ENCODE measurements around the gene HYAL1.
A peak's percentile ranks its signal among the peaks of the same experiment; 100 is the strongest.
"Not testable (repeated sequence)": the region's sequence is repeated elsewhere in the genome, so short reads cannot be mapped to it uniquely, and the experiment has no call there.

Gene HYAL1

DNA sequence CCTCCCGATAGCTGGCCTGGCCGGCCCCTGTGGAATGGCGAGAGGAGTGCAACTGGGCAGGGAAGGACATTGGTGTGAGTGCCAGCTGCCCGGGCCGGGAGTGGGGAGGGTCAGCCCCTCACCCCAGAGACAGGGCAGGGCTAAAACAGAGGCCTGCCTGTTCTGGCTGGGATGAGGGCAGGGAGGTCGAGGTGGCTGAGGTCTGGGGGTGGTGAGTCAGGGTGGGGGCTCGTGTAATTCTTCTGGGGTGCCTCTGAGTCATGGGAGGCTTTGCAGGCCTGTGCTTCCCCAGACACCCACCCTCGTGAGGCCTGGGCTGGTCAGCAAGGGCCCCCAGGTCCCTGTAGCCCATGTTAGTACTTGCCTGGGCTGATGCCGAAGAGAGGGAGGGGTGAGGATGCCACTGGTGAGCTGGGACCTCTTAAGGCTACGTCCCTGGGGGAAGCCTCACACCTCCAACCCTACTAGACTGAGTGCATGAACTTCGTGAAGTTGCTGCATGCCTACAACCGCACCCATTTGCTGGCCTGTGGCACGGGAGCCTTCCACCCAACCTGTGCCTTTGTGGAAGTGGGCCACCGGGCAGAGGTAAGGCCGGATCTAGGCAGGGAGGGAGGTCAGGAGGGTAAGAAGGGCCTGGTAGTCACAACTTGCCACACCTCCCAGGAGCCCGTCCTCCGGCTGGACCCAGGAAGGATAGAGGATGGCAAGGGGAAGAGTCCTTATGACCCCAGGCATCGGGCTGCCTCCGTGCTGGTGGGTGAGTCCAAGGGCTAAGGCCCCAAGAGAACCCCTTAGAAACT, 32.8 kb downstream of the HYAL1 start:
- DNase-seq, result no peak

DNA sequence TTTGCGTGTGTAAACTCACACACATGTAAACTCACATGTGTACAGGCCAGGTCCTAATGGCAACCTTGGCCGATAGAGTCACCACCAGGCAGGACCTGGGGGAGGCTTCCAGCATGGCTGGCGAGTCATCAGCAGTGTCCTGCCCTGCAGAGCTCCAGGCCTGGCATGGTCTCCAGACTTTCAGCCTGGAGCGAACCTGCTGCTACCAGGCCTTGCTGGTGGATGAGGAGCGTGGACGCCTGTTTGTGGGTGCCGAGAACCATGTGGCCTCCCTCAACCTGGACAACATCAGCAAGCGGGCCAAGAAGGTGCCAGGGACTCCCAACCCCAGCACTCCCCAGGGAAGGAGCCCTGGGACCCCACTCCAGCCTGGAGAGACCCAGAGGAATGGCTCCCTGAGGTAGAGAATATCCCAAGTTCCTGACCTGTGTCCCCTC, 33.4 kb downstream of the HYAL1 start:
- no peak for DNase-seq

- DNase-seq, result no peak
Observed at GRCh38 chr3:50269460-50269859, 33.9 kb downstream of the HYAL1 start.

- no peak for DNase-seq
Observed at GRCh38 chr3:50268703-50269451, 34.5 kb downstream of the HYAL1 start, which contains the start of gene SEMA3B. SEMA3B (plus strand) TSS chr3:50269147; CDS start chr3:50269241, 94 bp downstream.

- no peak for DNase-seq
Observed at GRCh38 chr3:50268276-50268675, 35.1 kb downstream of the HYAL1 start.

GRCh38 chr3:50267280-50267913, 36.0 kb downstream of the HYAL1 start:
- DNase-seq, result no peak

DNA sequence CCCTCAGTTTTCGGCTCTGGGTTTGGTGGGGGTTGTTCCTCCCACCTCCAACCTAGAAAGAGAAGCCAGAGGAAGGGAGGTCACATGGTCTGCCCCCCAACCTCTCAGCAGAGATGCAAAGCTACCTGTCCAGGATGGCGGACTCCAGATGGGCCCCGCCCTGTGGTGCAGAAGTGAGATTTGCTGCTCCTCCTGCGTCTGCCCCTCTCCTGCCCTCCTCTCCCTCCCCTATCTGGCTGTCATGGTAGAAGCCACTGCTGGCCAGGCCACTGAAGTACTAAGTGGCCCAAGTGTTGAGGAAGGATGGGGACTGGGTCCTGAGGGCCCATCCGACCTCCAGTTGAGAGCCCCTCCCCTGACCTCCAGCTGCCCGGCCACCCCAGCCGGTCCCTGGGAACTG, 36.5 kb downstream of the HYAL1 start:
- DNase-seq, result no peak

DNA sequence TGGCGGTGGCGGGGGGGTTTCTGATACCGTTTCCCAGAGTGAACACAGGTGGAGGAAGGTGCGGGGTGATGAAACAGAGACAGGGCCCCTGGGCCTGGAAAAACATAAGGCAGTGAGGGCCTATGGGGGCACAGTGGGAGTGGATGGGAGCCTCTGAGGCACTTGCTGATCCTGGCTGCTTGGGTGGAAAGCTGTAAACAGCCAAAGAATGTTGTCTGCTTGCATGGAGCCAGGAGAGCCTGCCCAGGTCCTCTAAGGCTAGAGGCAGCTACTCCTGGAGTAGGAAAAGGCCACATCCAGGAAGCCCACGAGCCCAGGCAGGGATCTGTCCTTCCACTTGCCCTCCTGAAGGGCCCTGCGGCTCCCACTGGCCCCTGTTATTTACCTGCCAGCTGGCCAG, 37.4 kb downstream of the HYAL1 start:
- DNase-seq, result no peak

DNA sequence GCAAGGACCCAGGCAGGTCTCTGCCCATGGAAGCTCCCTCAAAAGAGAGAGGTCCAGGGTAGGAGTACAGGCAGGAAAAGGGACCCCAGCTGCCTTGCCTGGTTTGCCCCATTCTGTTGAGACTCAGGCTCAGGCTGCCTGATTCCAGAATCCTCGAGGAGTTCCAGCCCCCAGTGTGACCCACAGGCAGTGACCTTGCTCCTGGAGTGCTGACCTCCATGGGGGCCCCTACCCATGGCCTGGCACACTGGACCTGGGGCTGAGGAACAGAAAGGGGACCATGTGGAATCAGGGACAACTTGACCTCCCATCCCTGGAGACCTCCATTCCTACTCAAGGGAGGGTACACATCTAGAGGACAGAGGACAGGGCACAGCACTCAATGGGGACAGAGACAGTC, 37.8 kb downstream of the HYAL1 start:
- no peak for DNase-seq

DNA sequence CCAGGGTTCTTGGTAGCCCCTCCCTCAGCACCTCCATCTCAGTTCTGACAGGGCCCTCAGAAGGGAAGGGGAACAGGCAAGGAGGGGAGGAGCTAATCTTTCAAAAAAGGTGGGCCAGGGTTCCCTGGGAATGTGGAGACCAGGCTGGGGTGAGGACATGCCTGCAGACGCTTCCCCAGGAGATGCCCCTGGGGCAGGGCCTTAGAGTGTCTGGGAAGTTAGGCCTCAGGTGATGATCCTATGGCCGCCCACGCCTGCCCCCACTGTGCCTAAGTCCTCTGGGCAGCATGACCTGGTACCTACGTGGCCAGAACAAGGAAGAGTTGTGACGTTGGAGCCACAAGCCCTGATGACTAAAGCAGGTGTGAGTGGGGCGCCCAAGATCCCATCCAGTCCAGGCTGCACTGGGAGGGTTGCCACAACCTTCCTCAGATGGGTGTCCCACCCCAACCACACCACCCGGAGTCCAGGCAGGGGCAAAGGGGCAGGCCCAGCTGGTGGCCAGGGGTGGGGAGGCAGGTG, 38.3 kb downstream of the HYAL1 start:
- DNase-seq, result no peak

DNA sequence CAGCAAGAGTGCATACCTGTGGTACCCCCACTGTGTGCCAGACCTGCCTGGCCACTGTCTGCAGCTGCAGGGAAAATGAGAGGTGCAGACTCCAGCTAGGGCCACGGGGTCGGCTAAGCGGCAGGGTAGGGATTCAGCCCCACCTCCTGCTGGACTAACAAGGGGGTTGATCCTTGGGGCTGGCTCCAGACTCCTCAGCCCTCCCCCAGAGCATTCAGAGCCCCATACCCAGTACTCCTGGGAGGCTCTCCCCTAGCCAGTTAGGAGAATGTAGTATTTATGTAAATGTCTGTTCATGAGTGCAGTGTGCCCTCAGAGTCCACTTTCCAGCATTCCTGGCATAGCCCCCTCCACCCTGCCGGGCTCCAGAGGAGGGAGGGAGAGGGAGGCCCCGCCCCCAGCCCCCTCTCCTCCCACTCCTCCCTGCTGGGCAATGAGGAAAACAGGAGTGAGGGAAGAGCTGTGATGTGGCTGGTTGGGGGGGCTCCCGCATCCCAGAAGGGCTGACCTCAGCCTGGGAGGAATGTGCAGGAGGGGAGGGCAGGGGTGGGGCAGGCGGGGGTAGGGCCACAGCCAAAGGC, 38.9 kb downstream of the HYAL1 start:
- DNase-seq, result peak; percentile 81

DNA sequence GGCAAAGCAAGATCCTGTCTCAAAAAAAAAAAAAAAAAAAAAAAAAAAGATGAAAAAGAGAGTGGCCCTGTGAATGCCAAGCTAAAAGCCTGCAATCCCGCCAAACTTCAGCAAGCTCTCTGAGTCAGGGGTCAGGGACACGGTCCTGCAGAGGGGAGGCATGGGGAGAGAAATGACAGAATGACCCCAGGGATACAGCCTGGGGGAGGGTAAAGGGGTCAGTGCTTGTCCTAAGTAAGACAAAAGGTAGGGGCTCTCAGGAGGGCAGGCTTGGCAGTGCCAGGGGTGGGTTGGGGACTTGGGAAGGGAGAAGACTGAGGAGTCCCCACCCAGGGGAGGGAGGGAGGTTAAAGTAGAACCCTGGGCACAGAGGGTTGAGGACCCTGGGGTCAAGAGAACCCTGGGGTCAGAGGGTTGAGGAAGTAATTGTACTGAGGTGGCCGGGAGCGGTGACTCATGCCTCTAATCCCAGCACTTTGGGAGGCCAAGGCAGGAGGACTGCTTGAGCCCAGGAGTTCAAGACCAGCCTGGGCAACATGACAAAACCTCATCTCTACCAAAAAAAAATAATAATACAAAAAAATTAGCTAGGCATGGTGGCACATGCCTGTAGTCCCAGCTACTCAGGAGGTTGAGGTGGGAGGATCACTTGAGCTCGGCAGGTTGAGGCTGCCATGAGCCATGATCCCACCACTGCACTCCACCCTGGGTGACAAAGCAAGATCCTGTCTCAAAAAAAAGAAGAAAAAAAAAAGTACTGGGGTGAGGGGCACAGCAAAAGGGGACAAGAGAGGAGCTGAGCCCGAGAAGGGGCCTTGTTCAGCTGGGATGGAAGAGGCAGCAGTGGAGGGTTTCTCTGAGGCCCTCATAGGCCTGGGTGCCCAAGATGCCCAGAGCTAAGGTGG, 39.6 kb downstream of the HYAL1 start:
- no peak for DNase-seq

DNA sequence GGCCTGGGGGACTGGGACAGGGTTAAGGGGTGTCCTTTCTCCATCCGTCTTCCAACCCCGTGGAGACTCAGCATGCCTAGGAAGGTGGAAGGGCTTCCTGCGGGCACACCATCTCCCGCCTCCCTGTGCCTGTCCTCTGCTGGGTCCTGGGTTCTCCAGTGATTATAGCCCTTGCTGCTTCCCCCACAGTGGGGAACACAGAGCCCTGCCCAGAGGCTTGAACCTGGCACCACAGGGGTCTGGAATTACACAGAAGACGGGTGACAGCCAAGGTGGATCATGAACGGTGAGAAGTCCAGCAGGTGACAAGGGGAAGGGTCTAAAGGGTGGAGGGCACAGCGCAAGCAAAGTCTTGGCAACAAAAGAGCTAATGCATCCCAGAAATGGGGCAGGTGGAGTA, 40.6 kb downstream of the HYAL1 start:
- no peak for DNase-seq

DNA sequence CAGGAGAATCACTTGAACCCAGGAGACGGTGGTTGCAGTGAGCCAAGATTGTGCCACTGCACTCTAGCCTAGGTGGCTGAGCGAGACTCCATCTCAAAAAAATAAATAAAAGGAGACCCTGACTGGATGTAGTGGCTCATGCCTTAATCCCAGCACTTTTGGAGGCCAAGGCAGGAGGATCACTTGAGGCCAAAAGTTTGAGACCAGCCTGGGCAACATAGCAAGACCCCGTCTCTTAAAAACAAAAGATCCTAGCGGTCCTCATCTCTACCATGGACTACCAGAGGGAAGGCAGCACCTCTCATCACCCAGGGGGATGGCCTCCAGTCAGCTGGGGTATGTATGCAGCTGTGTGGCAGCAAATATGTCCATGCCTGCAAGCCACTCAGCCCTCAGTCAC, 41.2 kb downstream of the HYAL1 start:
- not testable (repeated sequence) for DNase-seq

DNA sequence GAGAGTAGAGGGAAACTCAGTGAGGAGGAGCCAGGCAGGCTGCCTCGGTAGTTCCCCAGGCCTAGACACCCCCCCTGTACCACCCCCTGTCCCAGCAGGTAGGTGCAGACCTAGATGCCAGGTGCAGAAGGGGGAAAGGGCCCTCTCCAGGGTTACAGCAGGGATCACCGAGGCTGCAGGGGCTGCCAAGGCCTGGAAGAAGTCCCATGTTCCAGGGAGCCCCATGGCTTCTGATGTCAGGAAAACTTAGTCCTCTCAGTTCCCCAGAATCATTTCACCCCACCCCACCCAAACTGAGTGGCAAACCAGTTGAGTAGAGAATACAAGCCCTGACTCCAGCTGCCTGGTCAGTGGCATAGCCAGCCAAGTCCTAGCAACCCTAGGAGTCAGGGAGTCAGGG, 41.9 kb downstream of the HYAL1 start:
- DNase-seq, result no peak

DNA sequence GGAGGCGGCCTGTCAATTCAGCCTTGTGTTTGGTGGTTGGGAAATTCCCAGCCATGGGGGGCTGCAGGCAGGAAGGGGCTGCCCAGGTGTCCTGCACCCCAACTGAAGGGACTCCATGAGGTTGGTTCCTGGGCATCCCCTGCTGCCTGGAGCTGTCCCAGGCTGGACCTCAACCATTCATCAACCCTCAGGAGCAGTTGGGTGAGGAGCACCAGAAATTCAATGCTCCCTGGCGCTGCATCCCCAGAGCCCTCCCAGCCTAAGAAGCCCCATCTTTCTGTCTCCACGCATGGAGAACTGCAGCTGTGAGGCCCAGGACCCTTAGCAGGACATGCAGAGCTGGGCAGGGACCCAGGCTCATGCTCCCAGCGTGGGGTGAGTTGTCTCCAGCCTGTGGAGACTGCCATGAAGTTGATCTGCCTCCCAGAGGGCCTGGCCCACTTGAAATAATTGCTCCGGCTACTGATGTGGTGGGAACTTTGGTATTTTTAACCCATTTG, 42.4 kb downstream of the HYAL1 start:
- no peak for DNase-seq

DNA sequence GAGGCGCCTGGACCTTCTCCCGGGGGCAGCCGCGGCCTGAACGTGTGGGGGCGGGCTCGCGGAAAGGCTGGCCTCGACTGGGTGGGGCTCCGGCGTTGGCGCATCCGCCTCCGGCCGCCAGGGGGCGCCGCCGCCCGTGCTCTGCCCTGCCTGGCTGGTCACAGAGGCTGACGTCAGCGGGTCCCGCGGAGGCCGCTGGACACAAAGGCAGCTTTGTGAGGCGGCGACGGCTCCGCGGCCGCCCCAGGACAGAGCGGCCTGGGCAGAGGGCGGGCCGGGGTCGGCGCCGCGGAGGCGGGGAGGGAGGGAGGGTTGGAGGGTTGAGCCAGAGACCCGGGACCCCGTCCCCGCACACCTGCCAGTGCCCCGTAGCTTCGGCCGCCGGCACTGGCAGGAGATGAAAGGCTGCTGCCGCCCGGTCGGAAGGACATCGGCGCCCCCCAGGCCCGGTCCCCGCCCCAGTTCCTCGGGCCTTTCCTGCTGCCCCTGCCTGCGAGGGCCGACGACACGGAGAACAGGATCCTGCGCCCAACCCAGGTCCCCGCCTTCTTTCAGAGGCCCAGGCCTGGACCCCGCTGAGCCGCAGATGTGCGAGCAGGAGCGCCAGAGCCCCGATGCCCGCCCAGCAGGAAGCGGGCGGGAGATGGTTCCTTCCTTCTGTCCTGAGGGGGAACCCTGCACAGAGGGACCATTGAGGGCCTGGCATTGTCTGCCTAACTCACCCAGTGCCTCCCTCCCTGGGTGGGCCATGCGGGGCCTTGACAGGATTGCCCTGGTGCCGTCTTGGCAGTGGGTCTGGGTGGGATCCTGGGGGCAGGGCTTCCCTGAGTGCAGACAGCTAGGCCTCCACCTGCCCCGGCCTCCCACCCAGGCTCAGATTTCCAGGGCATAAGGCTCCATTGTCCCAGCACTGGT, 43.1 kb downstream of the HYAL1 start:
- peak; percentile 49 for DNase-seq

GRCh38 chr3:50259432-50260026, 43.8 kb downstream of the HYAL1 start:
- DNase-seq, result no peak

- DNase-seq, result no peak
Observed at GRCh38 chr3:50258979-50259378, 44.4 kb downstream of the HYAL1 start.

DNA sequence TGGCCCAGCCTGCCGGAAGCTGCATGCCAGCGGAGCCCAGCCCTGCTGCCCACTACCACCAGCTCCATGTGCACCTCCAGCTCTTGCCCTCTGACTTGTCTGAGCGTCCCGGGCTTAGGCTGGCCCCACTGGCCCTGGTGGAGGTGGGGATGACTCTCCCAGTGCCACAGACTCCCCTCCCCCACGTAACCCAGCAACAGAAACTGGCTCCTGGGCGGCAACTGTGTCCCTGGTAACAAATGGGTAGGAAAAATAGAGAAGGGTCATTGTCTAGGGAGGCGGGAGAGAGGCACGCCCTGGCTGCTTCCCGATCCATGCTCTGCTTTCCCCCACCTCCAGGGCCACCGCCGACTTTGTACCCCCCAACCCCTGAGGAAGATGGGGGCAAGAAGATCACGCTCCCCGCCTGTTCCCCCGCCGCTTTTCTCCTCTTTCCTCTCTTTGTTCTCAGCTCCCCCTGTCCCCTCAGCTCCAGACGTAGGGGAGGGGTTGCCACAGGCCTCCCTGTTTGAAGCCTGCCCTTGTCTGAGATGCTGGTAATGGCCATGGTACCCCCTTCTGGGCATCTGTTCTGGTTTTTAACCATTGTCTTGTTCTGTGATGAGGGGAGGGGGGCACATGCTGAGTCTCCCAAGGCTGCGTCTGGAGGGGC, 45.2 kb downstream of the HYAL1 start:
- peak; percentile 61 for DNase-seq
